Tibial artery (tissue), 4 donors: Measurements from ENCODE around the gene VPS39.

Source experiments
- DNase-seq, 2 donors: peaks; one replicate each; pipeline ENCODE4 v3.0.0-alpha.2; 2019
- H3K27ac ChIP-seq, 2 donors: fragments of 200-600 bp; sonication (generic) in 1 of 2; 1 replicate in 1 of 2; 2 replicates in 1 of 2; pipeline ENCODE4 v1.5.1; 2018 to 2019; ENCODE audit warnings: mild to moderate bottlenecking in 1 of 2
- H3K27me3 ChIP-seq, 2 donors: fragments of 200-600 bp; sonication (generic) in 1 of 2; one replicate each; pipeline versions ENCODE4 v1.5.1 to v1.6.0; 2016 to 2019
- H3K36me3 ChIP-seq, 3 donors: fragments of 200-600 bp; sonication (generic) in 2 of 3; one replicate each; pipeline ENCODE4 v1.5.1; 2016 to 2019; ENCODE audit warnings: mild to moderate bottlenecking in 2 of 3
- H3K4me1 ChIP-seq, 4 donors: fragments of 200-600 bp; sonication (generic) in 2 of 4; 1 replicate in 3 of 4; 2 replicates in 1 of 4; pipeline ENCODE4 v1.5.1; 2016 to 2019
- H3K4me3 ChIP-seq, 2 donors: fragments of 200-600 bp; sonication (generic) in 1 of 2; 1 replicate in 1 of 2; 2 replicates in 1 of 2; pipeline ENCODE4 v1.5.1; 2018 to 2019; ENCODE audit warnings: mild to moderate bottlenecking in 2 of 2
- H3K9me3 ChIP-seq, 3 donors: fragments of 200-600 bp; sonication (generic) in 1 of 3; one replicate each; pipeline ENCODE4 v1.5.1; 2016 to 2019
- CTCF ChIP-seq, 2 experiments: fragments of 200-600 bp in 1 of 2; fragments of 450-650 bp in 1 of 2; IDR thresholded peaks; one replicate each; pipeline ENCODE4 v1.5.1; 2017 to 2019; ENCODE audit warnings: antibody characterized with exemption in 2 of 2, mild to moderate bottlenecking in 1 of 2, moderate library complexity in 1 of 2
- intact Hi-C: fragments of 100-400 bp; cut with DNase I; formaldehyde crosslinking; loops from one replicate; pipeline ENCODE4 v1.15.0; 2023; ENCODE audit warnings: low total_unique reads

Gene VPS39

GRCh38 chr15:42147431-42147735 is 60.7 kb downstream of the VPS39 start:
- intact Hi-C loops = no loop called here
- Histone ChIP-seq H3K27me3 (peaks cover 0 to 15% of the 10 kb centered on the region in 2 donors), H3K9me3 (no peaks in the 10 kb centered on the region), H3K27ac (no peak overlapping the region), H3K4me3 (no peak overlapping the region), H3K4me1 (peaks cover 0 to 8% (median 3%) of the 10 kb centered on the region in 4 donors), H3K36me3 (no peaks in the 10 kb centered on the region)
- peak in 1 of 2 donors; percentile 12 for DNase-seq
- TF ChIP-seq CTCF (IDR thresholded peaks at IDR 0.05) = no peak

- Histone ChIP-seq H3K27ac (no peak overlapping the region), H3K27me3 (peaks cover 0 to 15% of the 10 kb centered on the region in 2 donors), H3K4me1 (peaks cover 0 to 4% (median under 1%) of the 10 kb centered on the region in 4 donors), H3K36me3 (no peaks in the 10 kb centered on the region), H3K9me3 (no peaks in the 10 kb centered on the region), H3K4me3 (no peak overlapping the region)
- no peak for TF ChIP-seq CTCF (IDR thresholded peaks at IDR 0.05)
- DNase-seq = peak in 1 of 2 donors; percentile 55
- intact Hi-C loops = no loop called here
These were observed 61.3 kb downstream of the VPS39 start for GRCh38 chr15:42146551-42147430.

- no peak for TF ChIP-seq CTCF (IDR thresholded peaks at IDR 0.05)
- Histone ChIP-seq H3K27me3 (peaks cover 0 to 15% of the 10 kb centered on the region in 2 donors), H3K9me3 (no peaks in the 10 kb centered on the region), H3K36me3 (no peaks in the 10 kb centered on the region), H3K27ac (no peak overlapping the region), H3K4me3 (no peak overlapping the region), H3K4me1 (no peaks in the 10 kb centered on the region)
- intact Hi-C loops = no loop called here
- DNase-seq = peak in 1 of 2 donors; percentile 59
These were observed 62.3 kb downstream of the VPS39 start for GRCh38 chr15:42145546-42146455.

- no peaks in the 10 kb centered on the region for H3K36me3 ChIP-seq
- peak in 1 of 2 donors; percentile 52 for DNase-seq
- H3K9me3 ChIP-seq = no peaks in the 10 kb centered on the region
- no peak overlapping the region for H3K4me3 ChIP-seq
- intact Hi-C loops = no loop called here
- TF ChIP-seq CTCF (IDR thresholded peaks at IDR 0.05) = no peak
- H3K27ac ChIP-seq = no peak overlapping the region
- H3K4me1 ChIP-seq = no peaks in the 10 kb centered on the region
- peaks cover 0 to 15% of the 10 kb centered on the region in 2 donors for H3K27me3 ChIP-seq
These were observed 63.2 kb downstream of the VPS39 start for GRCh38 chr15:42144841-42145375.

- no peak overlapping the region for H3K27ac ChIP-seq
- no peaks in the 10 kb centered on the region for H3K9me3 ChIP-seq
- peaks cover 0 to 15% of the 10 kb centered on the region in 2 donors for H3K27me3 ChIP-seq
- intact Hi-C loops = no loop called here
- H3K4me3 ChIP-seq = no peak overlapping the region
- H3K4me1 ChIP-seq = no peaks in the 10 kb centered on the region
- peak in 1 of 2 donors; percentile 55 for DNase-seq
- no peak for TF ChIP-seq CTCF (IDR thresholded peaks at IDR 0.05)
- H3K36me3 ChIP-seq = no peaks in the 10 kb centered on the region
These were observed 64.1 kb downstream of the VPS39 start for GRCh38 chr15:42143866-42144625.
